ENCODE measurements around the gene ARHGAP24.
"Not testable (repeated sequence)": the region's sequence is repeated elsewhere in the genome, so short reads cannot be mapped to it uniquely, and the experiment has no call there.

ARHGAP24 gene

GRCh38 chr4:85910985-85911384, 436.0 kb downstream of the ARHGAP24 start:
- DNase-seq (ENCODE audit: low read depth, low spot score): no peak

- no peak for DNase-seq (ENCODE audit: low read depth, low spot score)
Observed at GRCh38 chr4:85913931-85914694, 439.2 kb downstream of the ARHGAP24 start.

GRCh38 chr4:85915570-85915969, 440.6 kb downstream of the ARHGAP24 start:
- not testable (repeated sequence) for DNase-seq (ENCODE audit: low read depth, low spot score)

- DNase-seq (ENCODE audit: low read depth, low spot score): no peak
Observed at GRCh38 chr4:85919200-85919887, 444.4 kb downstream of the ARHGAP24 start.

- DNase-seq (ENCODE audit: low read depth, low spot score): no peak
Observed at GRCh38 chr4:85925071-85925470, 450.1 kb downstream of the ARHGAP24 start.

GRCh38 chr4:85928775-85929591, 454.0 kb downstream of the ARHGAP24 start:
- no peak for DNase-seq (ENCODE audit: low read depth, low spot score)

GRCh38 chr4:85929961-85930665, 455.2 kb downstream of the ARHGAP24 start:
- DNase-seq (ENCODE audit: low read depth, low spot score): no peak

- no peak for DNase-seq (ENCODE audit: low read depth, low spot score)
Observed at GRCh38 chr4:85932500-85933290, 457.7 kb downstream of the ARHGAP24 start.

GRCh38 chr4:85933291-85933640, 458.3 kb downstream of the ARHGAP24 start:
- DNase-seq (ENCODE audit: low read depth, low spot score): no peak

- DNase-seq (ENCODE audit: low read depth, low spot score): no peak
Observed at GRCh38 chr4:85937507-85937906, 462.6 kb downstream of the ARHGAP24 start.

- no peak for DNase-seq (ENCODE audit: low read depth, low spot score)
Observed at GRCh38 chr4:85938062-85938461, 463.1 kb downstream of the ARHGAP24 start.

- no peak for DNase-seq (ENCODE audit: low read depth, low spot score)
Observed at GRCh38 chr4:85938902-85939301, 464.0 kb downstream of the ARHGAP24 start.

- no peak for DNase-seq (ENCODE audit: low read depth, low spot score)
Observed at GRCh38 chr4:85939595-85939994, 464.6 kb downstream of the ARHGAP24 start.

GRCh38 chr4:85940151-85940550, 465.2 kb downstream of the ARHGAP24 start:
- no peak for DNase-seq (ENCODE audit: low read depth, low spot score)

- DNase-seq (ENCODE audit: low read depth, low spot score): no peak
Observed at GRCh38 chr4:85942107-85942506, 467.2 kb downstream of the ARHGAP24 start.

- no peak for DNase-seq (ENCODE audit: low read depth, low spot score)
Observed at GRCh38 chr4:85946821-85947220, 471.9 kb downstream of the ARHGAP24 start.

- DNase-seq (ENCODE audit: low read depth, low spot score): no peak
Observed at GRCh38 chr4:85951099-85951498, 476.1 kb downstream of the ARHGAP24 start.

GRCh38 chr4:85952528-85952927, 477.6 kb downstream of the ARHGAP24 start:
- DNase-seq (ENCODE audit: low read depth, low spot score): no peak

- no peak for DNase-seq (ENCODE audit: low read depth, low spot score)
Observed at GRCh38 chr4:85952972-85953650, 478.2 kb downstream of the ARHGAP24 start.

GRCh38 chr4:85953651-85954018, 478.7 kb downstream of the ARHGAP24 start:
- DNase-seq (ENCODE audit: low read depth, low spot score): no peak
